HG02759 (cell line): ENCODE results near the gene F8.

Experiments used
- ATAC-seq: cut with Tn5 transposase; IDR thresholded peaks from one replicate; pipeline ENCODE4 v1.9.1; 2021; ENCODE audit warnings: mild to moderate bottlenecking, moderate library complexity; ENCODE audit not compliant: unreplicated experiment

The F8 gene

GRCh38 chrX:155022585-155022984, at the start of gene F8:
Gene F8, minus strand, starts transcription at chrX:155022723. Its CDS starts 171 bp downstream, at chrX:155022552.
- no peak for ATAC-seq

GRCh38 chrX:155071694-155072280, 49.3 kb upstream of the F8 start:
- ATAC-seq = peak; percentile 16

- peak; percentile 92 for ATAC-seq
Observed at GRCh38 chrX:155070975-155071693, 48.6 kb upstream of the F8 start, which contains the start of the genes BRCC3, CMC4 and MTCP1. Gene BRCC3, plus strand, starts transcription at chrX:155071508. Its CDS starts 20 bp downstream, at chrX:155071528. Gene CMC4, minus strand, starts transcription at chrX:155071136. Its CDS starts 7,113 bp downstream, at chrX:155064023. Gene MTCP1, minus strand, starts transcription at chrX:155071136. Its CDS starts 5,126 bp downstream, at chrX:155066010.

- peak; percentile 24 for ATAC-seq
Observed at GRCh38 chrX:155070663-155070974, 48.1 kb upstream of the F8 start.

GRCh38 chrX:155070038-155070437, 47.5 kb upstream of the F8 start:
- no peak for ATAC-seq

GRCh38 chrX:155069414-155069813, 46.9 kb upstream of the F8 start:
- no peak for ATAC-seq

- ATAC-seq = no peak
Observed at GRCh38 chrX:155068165-155068564, 45.6 kb upstream of the F8 start.

GRCh38 chrX:155065035-155065734, 42.7 kb upstream of the F8 start:
- ATAC-seq = no peak

- ATAC-seq = no peak
Observed at GRCh38 chrX:155061760-155062159, 39.2 kb upstream of the F8 start.

GRCh38 chrX:155056877-155057792, 34.6 kb upstream of the F8 start:
- peak; percentile 73 for ATAC-seq

- ATAC-seq = no peak
Observed at GRCh38 chrX:155056471-155056870, 33.9 kb upstream of the F8 start.

- ATAC-seq = no peak
Observed at GRCh38 chrX:155055494-155055893, 33.0 kb upstream of the F8 start.

GRCh38 chrX:155054255-155054654, 31.7 kb upstream of the F8 start:
- no peak for ATAC-seq

GRCh38 chrX:155053656-155054055, 31.1 kb upstream of the F8 start:
- no peak for ATAC-seq

GRCh38 chrX:155052738-155053498, 30.4 kb upstream of the F8 start:
- ATAC-seq = no peak

- ATAC-seq = no peak
Observed at GRCh38 chrX:155048977-155049619, 26.6 kb upstream of the F8 start.

GRCh38 chrX:155046811-155047528, 24.4 kb upstream of the F8 start:
- ATAC-seq = no peak

- no peak for ATAC-seq
Observed at GRCh38 chrX:155046129-155046810, 23.7 kb upstream of the F8 start.
